Activated CD8-positive, alpha-beta T cell treated with anti-CD3 and anti-CD28 coated beads for 36 hours (primary cell): Measurements from ENCODE around the gene OLFML3. TPM values are rescaled to one million over a fixed set of nuclear protein-coding genes. Genes with fewer than 3 reads are reported as not detected.

Source experiments
- ATAC-seq: fragments of 200-7000 bp; cut with Tn5 transposase; one replicate; pipeline ENCODE4 v1.10.0; 2021; ENCODE audit warnings: mild to moderate bottlenecking, moderate library complexity
- CTCF ChIA-PET: fragments of 350-600 bp; sonication (Branson Sonifier 250); formaldehyde crosslinking; loops from one replicate; lab custom pipeline; 2021; ENCODE audit warnings: antibody characterized with exemption; lab: Charles Lee
- POLR2A ChIA-PET: fragments of 350-600 bp; sonication (Branson Sonifier 250); formaldehyde crosslinking; loops from one replicate; lab custom pipeline; 2021; ENCODE audit warnings: antibody characterized with exemption; lab: Charles Lee
- DNase-seq: peaks from one replicate; pipeline ENCODE4 v3.0.0-alpha.2; 2020
- H3K27ac Mint-ChIP-seq: one replicate; pipeline ENCODE4 v1.8.0; 2021; ENCODE audit warnings: mild to moderate bottlenecking, mixed read lengths
- H3K27me3 Mint-ChIP-seq: one replicate; pipeline ENCODE4 v1.8.0; 2021; ENCODE audit warnings: mixed read lengths
- H3K36me3 Mint-ChIP-seq: one replicate; pipeline ENCODE4 v1.8.0; 2021; ENCODE audit warnings: low read depth, mixed read lengths
- H3K4me1 Mint-ChIP-seq: one replicate; pipeline ENCODE4 v1.8.0; 2021; ENCODE audit warnings: low read depth, mixed read lengths
- H3K4me3 Mint-ChIP-seq: one replicate; pipeline ENCODE4 v1.8.0; 2021; ENCODE audit warnings: mild to moderate bottlenecking, moderate library complexity, mixed read lengths
- H3K9me3 Mint-ChIP-seq: one replicate; pipeline ENCODE4 v1.8.0; 2021; ENCODE audit warnings: mixed read lengths
- intact Hi-C: fragments of 100-400 bp; cut with micrococcal nuclease; formaldehyde crosslinking; loops from one replicate; pipeline ENCODE4 v1.10.0; 2022
- total RNA-seq, 2 experiments: library from RNA; stranded (reverse); gene quantifications; one replicate each; pipeline ENCODE4 v1.2.3, GENCODE V29; 2021
- TF ChIP-seq, protein P1 (sequence below): fragments of 200-600 bp; IDR thresholded peaks from one replicate; pipeline ENCODE4 v1.8.0; 2022; ENCODE audit warnings: antibody characterized with exemption, mild to moderate bottlenecking

OLFML3 gene
- total RNA-seq, 2 experiments from 2014 or later, result 0.14 to 0.49 TPM

DNA sequence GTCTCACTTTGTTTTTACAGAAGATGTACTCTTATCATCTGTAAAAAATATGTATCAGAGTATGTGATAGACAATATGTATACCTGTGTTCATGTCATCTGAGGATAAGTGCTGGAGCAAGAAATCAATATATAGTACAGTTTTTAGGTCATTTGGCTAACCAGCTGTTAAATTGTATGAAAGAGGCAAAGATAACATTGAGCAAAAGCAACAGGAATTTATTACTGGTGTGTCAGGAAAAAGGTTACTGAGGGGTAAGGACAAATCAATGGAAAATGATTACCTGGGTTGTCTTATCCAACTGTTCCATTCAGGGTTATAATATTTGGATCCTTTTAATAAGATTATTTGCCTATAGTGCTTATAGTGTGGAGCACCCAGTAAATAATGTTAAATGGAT lies 45.3 kb upstream of the OLFML3 start:
- H3K27me3 Mint-ChIP-seq, result no peaks in the 10 kb centered on the region
- H3K9me3 Mint-ChIP-seq, result no peaks in the 10 kb centered on the region
- TF ChIP-seq, protein P1, sequence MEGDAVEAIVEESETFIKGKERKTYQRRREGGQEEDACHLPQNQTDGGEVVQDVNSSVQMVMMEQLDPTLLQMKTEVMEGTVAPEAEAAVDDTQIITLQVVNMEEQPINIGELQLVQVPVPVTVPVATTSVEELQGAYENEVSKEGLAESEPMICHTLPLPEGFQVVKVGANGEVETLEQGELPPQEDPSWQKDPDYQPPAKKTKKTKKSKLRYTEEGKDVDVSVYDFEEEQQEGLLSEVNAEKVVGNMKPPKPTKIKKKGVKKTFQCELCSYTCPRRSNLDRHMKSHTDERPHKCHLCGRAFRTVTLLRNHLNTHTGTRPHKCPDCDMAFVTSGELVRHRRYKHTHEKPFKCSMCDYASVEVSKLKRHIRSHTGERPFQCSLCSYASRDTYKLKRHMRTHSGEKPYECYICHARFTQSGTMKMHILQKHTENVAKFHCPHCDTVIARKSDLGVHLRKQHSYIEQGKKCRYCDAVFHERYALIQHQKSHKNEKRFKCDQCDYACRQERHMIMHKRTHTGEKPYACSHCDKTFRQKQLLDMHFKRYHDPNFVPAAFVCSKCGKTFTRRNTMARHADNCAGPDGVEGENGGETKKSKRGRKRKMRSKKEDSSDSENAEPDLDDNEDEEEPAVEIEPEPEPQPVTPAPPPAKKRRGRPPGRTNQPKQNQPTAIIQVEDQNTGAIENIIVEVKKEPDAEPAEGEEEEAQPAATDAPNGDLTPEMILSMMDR, result no peak
- H3K4me1 Mint-ChIP-seq, result peaks cover 63% of the 10 kb centered on the region
- peak overlapping the region; percentile 90 for H3K4me3 Mint-ChIP-seq
- DNase-seq, result no peak
- no peak for ATAC-seq
- peak overlapping the region; percentile 97 for H3K27ac Mint-ChIP-seq
- ChIA-PET POLR2A (interaction anchor here (0.8 to 6.1 kb wide), 3 partner anchors 8 to 29 kb away, joined by 3 to 60 read pairs (median 10); partner anchors contain the start of genes AP4B1 and DCLRE1B), CTCF (interaction anchor here (0.9 to 2.2 kb wide), 3 partner anchors 11 to 30 kb away, joined by 3 to 13 read pairs (median 4); no protein-coding TSS in a partner anchor)
- peaks cover 27% of the 10 kb centered on the region for H3K36me3 Mint-ChIP-seq
- intact Hi-C loops, result loop anchor here (5.0 kb wide), 1 partner anchor 62 kb away; the partner anchor contains the start of gene PTPN22

DNA sequence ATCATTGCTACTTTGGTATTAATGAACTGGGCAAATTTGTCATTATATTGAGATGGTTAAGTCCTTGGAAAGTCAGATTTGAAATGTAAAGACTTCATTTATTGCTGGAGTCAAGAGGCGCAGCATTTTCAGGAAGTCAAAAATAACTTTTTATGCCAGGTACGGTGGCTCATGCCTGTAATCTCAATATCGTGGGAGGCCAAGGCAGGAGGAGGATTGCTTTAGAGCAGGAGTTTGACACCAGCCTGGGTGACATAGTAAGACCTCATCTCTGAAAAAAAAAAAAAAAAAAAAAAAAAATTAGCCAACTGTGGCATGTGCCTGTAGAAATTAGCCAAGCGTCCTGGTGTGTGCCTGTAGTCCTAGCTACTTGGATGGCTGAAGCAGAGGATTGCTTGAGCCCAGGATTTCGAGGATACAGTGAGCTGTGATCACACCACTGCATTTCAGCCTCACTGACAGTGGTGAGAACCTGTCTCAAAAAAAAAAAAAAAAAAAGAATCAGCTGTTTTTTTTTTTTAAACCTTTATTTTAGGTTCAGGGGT lies 44.7 kb upstream of the OLFML3 start:
- H3K27ac Mint-ChIP-seq, result peak overlapping the region; percentile 97
- TF ChIP-seq, protein P1, result no peak
- no peaks in the 10 kb centered on the region for H3K27me3 Mint-ChIP-seq
- peak overlapping the region; percentile 90 for H3K4me3 Mint-ChIP-seq
- CTCF ChIA-PET, result interaction anchor here (0.9 to 2.2 kb wide), 3 partner anchors 11 to 31 kb away, joined by 3 to 13 read pairs (median 4); no protein-coding TSS in a partner anchor
- no peak for ATAC-seq
- peaks cover 68% of the 10 kb centered on the region for H3K4me1 Mint-ChIP-seq
- DNase-seq, result no peak
- POLR2A ChIA-PET, result interaction anchor here (0.6 to 6.1 kb wide), 6 partner anchors 13 to 123 kb away, joined by 3 to 60 read pairs (median 4); partner anchors contain the start of genes AP4B1, DCLRE1B and RSBN1
- H3K9me3 Mint-ChIP-seq, result no peaks in the 10 kb centered on the region
- intact Hi-C loops, result loop anchor here (5.0 kb wide), 1 partner anchor 62 kb away; the partner anchor contains the start of gene PTPN22
- peaks cover 27% of the 10 kb centered on the region for H3K36me3 Mint-ChIP-seq

DNA sequence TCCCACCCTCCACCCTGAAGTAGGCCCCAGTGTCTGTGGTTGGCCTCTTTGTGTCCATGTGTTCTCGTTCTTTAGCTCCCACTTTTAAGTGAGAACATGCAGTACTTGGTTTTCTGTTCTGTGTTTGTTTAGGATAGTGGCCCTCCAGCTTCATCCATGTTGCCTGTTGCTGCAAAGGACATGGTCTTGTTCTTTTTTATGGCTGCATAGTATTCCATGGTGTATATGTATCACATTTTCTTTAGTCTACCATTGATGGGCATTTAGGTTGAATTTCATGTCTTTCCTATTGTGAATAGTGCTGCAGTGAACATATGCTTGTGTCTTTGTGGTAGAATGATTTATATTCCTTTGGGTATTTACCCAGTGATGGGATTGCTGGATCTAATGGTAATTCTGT lies 44.1 kb upstream of the OLFML3 start:
- Mint-ChIP-seq H3K27ac (peak overlapping the region; percentile 60), H3K4me3 (no peak overlapping the region)

DNA sequence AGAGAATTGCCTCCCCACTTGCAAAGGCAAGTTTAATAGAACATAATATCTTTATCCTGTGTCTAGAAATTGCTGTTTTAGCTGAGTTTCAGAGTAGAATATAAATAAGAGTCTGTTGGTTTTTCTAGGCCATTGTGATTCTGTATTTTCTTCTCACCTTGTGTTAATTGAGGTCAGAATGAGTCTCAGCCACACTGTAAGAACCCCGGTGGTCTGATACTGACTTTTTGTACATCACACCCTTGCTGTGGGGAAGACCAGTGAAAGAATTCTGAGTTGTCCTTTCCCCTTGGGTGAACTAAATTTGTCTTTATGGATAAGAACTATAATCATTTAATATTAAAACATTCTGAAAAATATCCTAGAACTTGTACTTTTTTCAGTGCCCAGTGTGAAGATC lies 43.3 kb upstream of the OLFML3 start:
- no peaks in the 10 kb centered on the region for H3K9me3 Mint-ChIP-seq
- H3K36me3 Mint-ChIP-seq, result peaks cover 35% of the 10 kb centered on the region
- ATAC-seq (peak; percentile 24), DNase-seq (peak; percentile 45)
- intact Hi-C loops, result no loop called here
- H3K4me3 Mint-ChIP-seq, result no peak overlapping the region
- no peaks in the 10 kb centered on the region for H3K27me3 Mint-ChIP-seq
- peaks cover 79% of the 10 kb centered on the region for H3K4me1 Mint-ChIP-seq
- TF ChIP-seq, protein P1, result no peak
- POLR2A ChIA-PET, result interaction anchor here (0.8 to 2.4 kb wide), 5 partner anchors 16 to 124 kb away, joined by 3 to 10 read pairs (median 5); partner anchors contain the start of genes AP4B1, DCLRE1B and RSBN1
- H3K27ac Mint-ChIP-seq, result peak overlapping the region; percentile 60
- CTCF ChIA-PET, result interaction anchor here (1.2 to 1.4 kb wide), 2 partner anchors 16 to 28 kb away, joined by 4 read pairs; no protein-coding TSS in a partner anchor

More for the DNA sequence above, 44.1 kb upstream of the OLFML3 start:
- H3K36me3 Mint-ChIP-seq, result peaks cover 27% of the 10 kb centered on the region
- intact Hi-C loops, result no loop called here
- CTCF ChIA-PET, result interaction anchor here (1.2 to 2.2 kb wide), 3 partner anchors 10 to 28 kb away, joined by 4 read pairs; no protein-coding TSS in a partner anchor
- ATAC-seq (no peak), DNase-seq (no peak)
- no peaks in the 10 kb centered on the region for H3K27me3 Mint-ChIP-seq
- peaks cover 73% of the 10 kb centered on the region for H3K4me1 Mint-ChIP-seq
- POLR2A ChIA-PET, result interaction anchor here (0.6 to 2.4 kb wide), 6 partner anchors 16 to 123 kb away, joined by 3 to 10 read pairs (median 4); partner anchors contain the start of genes AP4B1, DCLRE1B and RSBN1
- TF ChIP-seq, protein P1, result no peak
- no peaks in the 10 kb centered on the region for H3K9me3 Mint-ChIP-seq

DNA sequence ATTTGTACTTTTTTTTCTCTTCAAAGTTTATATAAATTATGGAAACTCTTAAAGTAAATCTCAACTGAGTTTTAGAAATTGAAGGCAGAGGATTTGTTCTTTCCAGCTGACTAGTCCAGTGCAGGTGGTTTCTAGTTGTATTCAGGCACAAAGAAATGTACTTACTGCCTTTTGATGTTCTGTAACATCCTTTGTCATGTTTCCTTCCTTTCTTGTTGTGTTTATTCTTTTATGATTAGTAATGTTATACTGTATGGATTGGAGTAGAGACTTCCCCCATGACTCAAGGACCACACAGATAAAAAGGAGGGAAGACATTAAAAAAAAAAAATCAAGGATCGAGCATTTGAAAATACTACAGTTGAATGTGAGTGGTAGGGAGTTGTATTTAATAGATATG lies 42.1 kb upstream of the OLFML3 start:
- H3K36me3 Mint-ChIP-seq, result peaks cover 43% of the 10 kb centered on the region
- H3K4me1 Mint-ChIP-seq, result peaks cover 82% of the 10 kb centered on the region
- ChIA-PET CTCF (no interaction called here), POLR2A (no interaction called here)
- peak overlapping the region; percentile 82 for H3K27ac Mint-ChIP-seq
- H3K9me3 Mint-ChIP-seq, result no peaks in the 10 kb centered on the region
- H3K27me3 Mint-ChIP-seq, result no peaks in the 10 kb centered on the region
- ATAC-seq (no peak), DNase-seq (no peak)
- TF ChIP-seq, protein P1, result no peak
- no peak overlapping the region for H3K4me3 Mint-ChIP-seq
- intact Hi-C loops, result no loop called here
